Neural cell (in vitro differentiated cells): ENCODE results near the gene USP3. TPM values are rescaled to one million over a fixed set of nuclear protein-coding genes. Genes with fewer than 3 reads are reported as not detected.

ENCODE experiments used
- H2AFZ ChIP-seq: fragments of 200-600, 300-800 bp; sonication (generic), shearing (Covaris generic); 2 replicates; pipeline ENCODE4 v1.6.0; 2014; ENCODE audit warnings: low read depth, mild to moderate bottlenecking, antibody characterized with exemption, low read length, moderate library complexity
- H3F3A ChIP-seq: fragments of 200-600 bp; shearing (Covaris generic); 2 replicates; pipeline ENCODE4 v1.6.1; 2016; ENCODE audit warnings: mild to moderate bottlenecking, moderate library complexity, mixed read lengths, antibody characterized with exemption, low read length; ENCODE audit not compliant: insufficient read depth, poor library complexity, severe bottlenecking
- H3K27ac ChIP-seq: fragments of 200-600, 300-800 bp; sonication (generic), shearing (Covaris generic); 2 replicates; pipeline ENCODE4 v1.5.1; 2014; ENCODE audit warnings: mild to moderate bottlenecking, low read length, moderate library complexity
- H3K27me3 ChIP-seq: fragments of 300-800, 200-600 bp; sonication (generic), shearing (Covaris generic); 2 replicates; pipeline ENCODE4 v1.6.0; 2014; ENCODE audit warnings: mild to moderate bottlenecking, low read depth, low read length, moderate library complexity; ENCODE audit not compliant: insufficient read depth
- H3K36me3 ChIP-seq: fragments of 300-800, 200-600 bp; sonication (generic), shearing (Covaris generic); 2 replicates; pipeline ENCODE4 v1.5.1; 2014; ENCODE audit warnings: mild to moderate bottlenecking, antibody characterized with exemption, low read length, moderate library complexity; ENCODE audit not compliant: insufficient read depth
- H3K4me2 ChIP-seq: fragments of 300-800, 200-600 bp; sonication (generic), shearing (Covaris generic); 2 replicates; pipeline ENCODE4 v1.6.0; 2014; ENCODE audit warnings: mild to moderate bottlenecking, low read length
- H3K4me3 ChIP-seq: fragments of 300-800, 200-600 bp; sonication (generic), shearing (Covaris generic); 2 replicates; pipeline ENCODE4 v1.5.1; 2014; ENCODE audit warnings: mild to moderate bottlenecking, low read length, moderate library complexity
- H3K79me2 ChIP-seq: fragments of 200-600 bp; shearing (Covaris generic); replicated peaks from 2 replicates; pipeline ENCODE4 v1.6.0; 2014; ENCODE audit warnings: mild to moderate bottlenecking, low read length, moderate library complexity; ENCODE audit not compliant: insufficient read depth
- H3K9ac ChIP-seq: fragments of 300-800, 200-600 bp; sonication (generic), shearing (Covaris generic); 2 replicates; pipeline ENCODE4 v1.6.1; 2016; ENCODE audit warnings: mild to moderate bottlenecking, low read length, mixed read lengths
- H3K9me2 ChIP-seq: fragments of 200-600 bp; shearing (Covaris generic); 2 replicates; pipeline ENCODE4 v1.6.1; 2016; ENCODE audit warnings: mild to moderate bottlenecking, low read length, mixed read lengths; ENCODE audit not compliant: insufficient read depth
- H3K9me3 ChIP-seq: fragments of 200-600, 300-800 bp; sonication (generic), shearing (Covaris generic); 2 replicates; pipeline ENCODE4 v1.6.1; 2016; ENCODE audit warnings: mild to moderate bottlenecking, mixed run types, low read length, moderate library complexity, mixed read lengths
- H4K20me1 ChIP-seq: fragments of 200-600 bp; shearing (Covaris generic); 2 replicates; pipeline ENCODE4 v1.6.1; 2016; ENCODE audit warnings: mild to moderate bottlenecking, mixed run types; ENCODE audit not compliant: insufficient read depth
- EP300 ChIP-seq: fragments of 450-650 bp; conservative IDR thresholded peaks from 2 replicates; pipeline ENCODE4 v1.6.1; 2014; ENCODE audit warnings: antibody characterized with exemption, mild to moderate bottlenecking, moderate library complexity; ENCODE audit not compliant: poor library complexity, severe bottlenecking
- EZH2 ChIP-seq: fragments of 200-600, 300-800 bp; shearing (Covaris generic), sonication (generic); IDR thresholded peaks from 2 replicates; pipeline ENCODE4 v1.6.1; 2014; ENCODE audit warnings: antibody characterized with exemption, low read length, borderline replicate concordance, mild to moderate bottlenecking; ENCODE audit not compliant: insufficient read depth, poor library complexity, severe bottlenecking
- MXI1 ChIP-seq: fragments of 450-650 bp; conservative IDR thresholded peaks from 2 replicates; pipeline ENCODE4 v1.6.1; 2014; ENCODE audit warnings: antibody characterized with exemption, mild to moderate bottlenecking; ENCODE audit not compliant: poor library complexity, severe bottlenecking
- POLR2AphosphoS5 ChIP-seq: IDR thresholded peaks from 2 replicates; pipeline ENCODE4 v1.6.1; 2012
- RAD21 ChIP-seq: fragments of 450-650 bp; conservative IDR thresholded peaks from 2 replicates; pipeline ENCODE4 v1.6.1; 2014; ENCODE audit warnings: antibody characterized with exemption, mild to moderate bottlenecking, moderate library complexity
- SMC3 ChIP-seq: fragments of 450-650 bp; conservative IDR thresholded peaks from 2 replicates; pipeline ENCODE4 v1.6.1; 2014; ENCODE audit warnings: antibody characterized with exemption, mild to moderate bottlenecking, moderate library complexity; ENCODE audit not compliant: poor library complexity
- TAF1 ChIP-seq: IDR thresholded peaks from 2 replicates; pipeline ENCODE4 v1.6.1; 2012; ENCODE audit warnings: low read depth
- polyA plus RNA-seq: library from polyadenylated mRNA; depleted of rRNA; stranded (reverse); fragments of >200 nt; gene quantifications from 2 replicates; pipeline ENCODE4 v1.2.3, GENCODE V29; 2014
- TF ChIP-seq, protein P1 (sequence below): IDR thresholded peaks from 2 replicates; pipeline ENCODE4 v1.6.1; 2012; ENCODE audit warnings: borderline replicate concordance
- TF ChIP-seq, protein P2 (sequence below): fragments of 450-650 bp; IDR thresholded peaks from 2 replicates; pipeline ENCODE4 v1.5.1; 2014; ENCODE audit warnings: antibody characterized with exemption, mild to moderate bottlenecking, moderate library complexity; ENCODE audit not compliant: poor library complexity, severe bottlenecking

USP3 gene
- polyA plus RNA-seq, 1 donor from 2014 or later, result 68.0 TPM

DNA sequence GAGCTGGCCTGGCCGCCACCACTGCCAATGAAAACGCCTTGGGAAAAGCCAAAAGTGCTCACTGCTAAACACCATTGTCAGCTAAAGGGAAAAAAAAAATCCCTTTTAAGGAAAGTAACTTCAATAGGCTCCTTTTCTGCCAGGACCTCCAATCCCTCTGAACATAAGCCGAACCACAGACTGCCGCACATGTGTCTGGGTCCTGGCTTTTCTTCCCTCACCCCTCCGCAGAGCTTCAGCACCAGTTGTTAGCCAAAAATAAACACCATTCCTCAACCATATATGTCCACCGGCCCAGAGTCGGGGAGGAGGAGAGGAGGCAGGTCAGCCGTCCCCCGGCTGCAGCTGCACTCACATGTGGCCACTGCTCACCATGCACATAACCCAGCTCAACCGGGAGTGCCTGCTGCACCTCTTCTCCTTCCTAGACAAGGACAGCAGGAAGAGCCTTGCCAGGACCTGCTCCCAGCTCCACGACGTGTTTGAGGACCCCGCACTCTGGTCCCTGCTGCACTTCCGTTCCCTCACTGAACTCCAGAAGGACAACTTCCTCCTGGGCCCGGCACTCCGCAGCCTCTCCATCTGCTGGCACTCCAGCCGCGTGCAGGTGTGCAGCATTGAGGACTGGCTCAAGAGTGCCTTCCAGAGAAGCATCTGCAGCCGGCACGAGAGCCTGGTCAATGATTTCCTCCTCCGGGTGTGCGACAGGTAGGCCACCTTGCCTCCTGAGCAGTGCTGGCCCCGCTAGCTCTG lies 92.8 kb downstream of the USP3 start, which contains the start of gene FBXL22:
Gene FBXL22 (plus strand): TSS at position 350 of the 753 bp plus-strand sequence. CDS start 6 bp downstream, at position 356.
- peaks cover 10% of the 10 kb centered on the region for H3K36me3 ChIP-seq
- H3K27ac ChIP-seq, result no peak within 1 kb of the TSS
- H3K9ac ChIP-seq, result no peak within 1 kb of the TSS
- no peaks in the 10 kb centered on the region for H3K9me2 ChIP-seq
- no peaks in the 10 kb centered on the region for H3K27me3 ChIP-seq
- no peaks in the 10 kb centered on the region for H3K9me3 ChIP-seq
- no peak within 1 kb of the TSS for H2AFZ ChIP-seq
- H3K4me3 ChIP-seq, result no peak within 1 kb of the TSS
- H3K79me2 ChIP-seq, result no peaks in the 10 kb centered on the region
- H3F3A ChIP-seq, result no peaks in the 10 kb centered on the region
- TF ChIP-seq MXI1 (no peak), EP300 (no peak), SMC3 (no peak), TAF1 (no peak), POLR2AphosphoS5 (no peak)
- TF ChIP-seq, protein P1, sequence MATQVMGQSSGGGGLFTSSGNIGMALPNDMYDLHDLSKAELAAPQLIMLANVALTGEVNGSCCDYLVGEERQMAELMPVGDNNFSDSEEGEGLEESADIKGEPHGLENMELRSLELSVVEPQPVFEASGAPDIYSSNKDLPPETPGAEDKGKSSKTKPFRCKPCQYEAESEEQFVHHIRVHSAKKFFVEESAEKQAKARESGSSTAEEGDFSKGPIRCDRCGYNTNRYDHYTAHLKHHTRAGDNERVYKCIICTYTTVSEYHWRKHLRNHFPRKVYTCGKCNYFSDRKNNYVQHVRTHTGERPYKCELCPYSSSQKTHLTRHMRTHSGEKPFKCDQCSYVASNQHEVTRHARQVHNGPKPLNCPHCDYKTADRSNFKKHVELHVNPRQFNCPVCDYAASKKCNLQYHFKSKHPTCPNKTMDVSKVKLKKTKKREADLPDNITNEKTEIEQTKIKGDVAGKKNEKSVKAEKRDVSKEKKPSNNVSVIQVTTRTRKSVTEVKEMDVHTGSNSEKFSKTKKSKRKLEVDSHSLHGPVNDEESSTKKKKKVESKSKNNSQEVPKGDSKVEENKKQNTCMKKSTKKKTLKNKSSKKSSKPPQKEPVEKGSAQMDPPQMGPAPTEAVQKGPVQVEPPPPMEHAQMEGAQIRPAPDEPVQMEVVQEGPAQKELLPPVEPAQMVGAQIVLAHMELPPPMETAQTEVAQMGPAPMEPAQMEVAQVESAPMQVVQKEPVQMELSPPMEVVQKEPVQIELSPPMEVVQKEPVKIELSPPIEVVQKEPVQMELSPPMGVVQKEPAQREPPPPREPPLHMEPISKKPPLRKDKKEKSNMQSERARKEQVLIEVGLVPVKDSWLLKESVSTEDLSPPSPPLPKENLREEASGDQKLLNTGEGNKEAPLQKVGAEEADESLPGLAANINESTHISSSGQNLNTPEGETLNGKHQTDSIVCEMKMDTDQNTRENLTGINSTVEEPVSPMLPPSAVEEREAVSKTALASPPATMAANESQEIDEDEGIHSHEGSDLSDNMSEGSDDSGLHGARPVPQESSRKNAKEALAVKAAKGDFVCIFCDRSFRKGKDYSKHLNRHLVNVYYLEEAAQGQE, result no peak
- TF ChIP-seq, protein P2, sequence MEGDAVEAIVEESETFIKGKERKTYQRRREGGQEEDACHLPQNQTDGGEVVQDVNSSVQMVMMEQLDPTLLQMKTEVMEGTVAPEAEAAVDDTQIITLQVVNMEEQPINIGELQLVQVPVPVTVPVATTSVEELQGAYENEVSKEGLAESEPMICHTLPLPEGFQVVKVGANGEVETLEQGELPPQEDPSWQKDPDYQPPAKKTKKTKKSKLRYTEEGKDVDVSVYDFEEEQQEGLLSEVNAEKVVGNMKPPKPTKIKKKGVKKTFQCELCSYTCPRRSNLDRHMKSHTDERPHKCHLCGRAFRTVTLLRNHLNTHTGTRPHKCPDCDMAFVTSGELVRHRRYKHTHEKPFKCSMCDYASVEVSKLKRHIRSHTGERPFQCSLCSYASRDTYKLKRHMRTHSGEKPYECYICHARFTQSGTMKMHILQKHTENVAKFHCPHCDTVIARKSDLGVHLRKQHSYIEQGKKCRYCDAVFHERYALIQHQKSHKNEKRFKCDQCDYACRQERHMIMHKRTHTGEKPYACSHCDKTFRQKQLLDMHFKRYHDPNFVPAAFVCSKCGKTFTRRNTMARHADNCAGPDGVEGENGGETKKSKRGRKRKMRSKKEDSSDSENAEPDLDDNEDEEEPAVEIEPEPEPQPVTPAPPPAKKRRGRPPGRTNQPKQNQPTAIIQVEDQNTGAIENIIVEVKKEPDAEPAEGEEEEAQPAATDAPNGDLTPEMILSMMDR, result no peak
- H4K20me1 ChIP-seq, result no peaks in the 10 kb centered on the region
- H3K4me2 ChIP-seq, result no peak within 1 kb of the TSS

DNA sequence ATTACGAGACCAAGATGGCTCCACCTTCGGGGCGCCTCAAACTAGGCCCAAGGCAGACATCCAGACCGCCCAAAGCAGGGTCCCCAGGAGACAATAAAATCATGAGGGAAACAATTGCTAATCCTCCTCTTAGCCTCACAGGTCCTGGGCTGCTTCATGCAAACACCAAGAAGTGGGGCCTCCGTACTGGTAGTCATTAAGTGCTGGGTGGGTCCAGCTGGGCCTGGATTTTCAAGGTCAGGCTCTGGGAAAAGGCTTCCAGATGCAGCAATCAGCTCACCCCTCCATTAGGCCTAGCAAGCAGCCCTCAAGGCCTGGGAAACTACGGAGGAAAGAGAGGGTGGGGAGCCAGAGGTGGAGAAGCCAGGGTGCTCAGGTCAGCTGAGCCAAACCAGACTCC lies 93.4 kb downstream of the USP3 start:
- H3K27me3 ChIP-seq, result no peaks in the 10 kb centered on the region
- peaks cover 9% of the 10 kb centered on the region for H3K36me3 ChIP-seq
- no peak overlapping the region for H2AFZ ChIP-seq
- H3K9ac ChIP-seq, result no peak overlapping the region
- no peaks in the 10 kb centered on the region for H3F3A ChIP-seq
- no peaks in the 10 kb centered on the region for H4K20me1 ChIP-seq
- H3K9me2 ChIP-seq, result no peaks in the 10 kb centered on the region
- H3K4me3 ChIP-seq, result no peak overlapping the region
- TF ChIP-seq RAD21 (no peak), SMC3 (no peak), EZH2 (no peak), EP300 (no peak), TAF1 (no peak), MXI1 (no peak), POLR2AphosphoS5 (no peak)
- TF ChIP-seq, protein P2, result no peak
- TF ChIP-seq, protein P1, result no peak
- H3K9me3 ChIP-seq, result no peaks in the 10 kb centered on the region
- no peaks in the 10 kb centered on the region for H3K79me2 ChIP-seq
- H3K27ac ChIP-seq, result no peak overlapping the region
- H3K4me2 ChIP-seq, result no peak overlapping the region
